ENCODE results near the gene PCCA.
"Not testable (repeated sequence)": the region's sequence is repeated elsewhere in the genome, so short reads cannot be mapped to it uniquely, and the experiment has no call there.

Gene PCCA

GRCh38 chr13:100141461-100141961 lies 52.6 kb downstream of the PCCA start:
- DNase-seq = not testable (repeated sequence)

DNA sequence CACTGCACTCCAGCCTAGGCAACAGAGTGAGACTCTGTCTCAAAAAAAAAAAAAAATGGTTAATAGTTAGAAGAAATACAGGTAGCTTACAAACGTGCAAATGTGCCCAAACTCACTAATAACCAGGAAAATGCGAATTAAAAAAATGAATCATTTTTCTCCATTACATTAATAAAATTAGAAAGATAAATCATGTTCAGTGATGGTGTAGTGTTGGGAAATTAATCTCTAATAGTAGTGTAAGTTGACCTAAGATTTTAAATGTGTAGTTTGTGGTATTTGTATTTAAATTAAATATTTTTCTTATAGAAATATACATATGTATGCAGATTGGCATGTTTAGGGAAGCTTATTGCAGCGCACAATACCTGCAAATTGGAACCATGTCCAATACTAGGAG lies 57.6 kb downstream of the PCCA start:
- no peak for DNase-seq

DNA sequence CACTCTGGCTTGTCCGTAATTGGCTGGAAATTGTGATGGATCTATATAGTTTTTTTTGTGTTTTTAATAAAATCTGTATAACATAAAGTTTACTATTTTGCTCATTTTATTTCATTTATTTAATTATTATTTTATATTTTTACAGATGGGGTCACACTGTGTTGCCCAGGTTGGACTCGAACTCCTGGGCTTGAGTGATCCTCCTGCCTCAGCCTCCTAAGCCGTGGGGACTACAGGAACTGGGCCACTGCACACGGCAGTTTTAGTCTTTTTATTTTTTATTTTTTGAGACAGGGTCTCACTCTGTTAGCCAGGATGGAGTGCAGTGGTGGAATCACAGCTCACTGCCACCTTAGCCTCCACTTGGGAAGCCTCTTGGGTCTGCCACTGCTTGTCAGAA lies 58.9 kb downstream of the PCCA start:
- no peak for DNase-seq

DNA sequence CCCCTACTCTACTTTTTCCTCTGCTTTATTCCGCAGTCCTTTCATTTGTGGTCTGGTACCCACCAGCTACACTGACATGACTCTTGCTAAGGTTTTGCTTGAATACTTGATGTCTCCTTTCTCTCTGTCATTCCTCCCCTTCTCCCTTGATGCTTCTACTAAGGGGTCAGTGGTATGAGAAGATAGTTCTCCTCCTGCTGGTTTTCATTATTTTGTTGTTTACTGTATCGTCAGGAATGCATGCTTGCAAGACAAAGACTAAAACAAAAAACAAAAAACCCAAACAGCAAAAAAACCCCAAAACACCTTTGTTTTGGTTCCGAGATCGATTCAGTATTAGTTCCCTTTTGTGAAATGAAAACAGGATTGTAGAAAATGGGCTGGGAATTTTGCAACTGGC lies 59.5 kb downstream of the PCCA start:
- DNase-seq = no peak

GRCh38 chr13:100149389-100149788 lies 60.5 kb downstream of the PCCA start:
- no peak for DNase-seq

DNA sequence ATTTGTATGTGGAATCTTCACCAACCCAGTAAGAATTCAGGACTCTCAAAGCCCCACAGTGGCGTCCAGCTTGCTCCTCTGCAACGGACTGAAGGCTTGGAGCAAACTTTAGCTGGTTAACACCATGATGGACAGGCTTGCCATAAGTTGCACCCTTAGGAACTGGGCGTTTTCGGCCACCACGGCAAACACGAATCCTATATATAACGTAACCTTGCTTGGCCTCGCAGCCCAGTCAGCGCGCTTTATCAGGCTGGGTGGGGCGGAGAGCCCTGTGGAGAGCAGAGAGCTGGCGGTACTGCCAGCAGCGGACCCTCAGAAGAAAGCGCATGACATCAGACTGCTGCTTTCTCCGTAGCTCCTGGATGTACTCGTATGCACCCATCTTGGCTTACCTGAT lies 61.8 kb downstream of the PCCA start:
- DNase-seq = not testable (repeated sequence)

DNA sequence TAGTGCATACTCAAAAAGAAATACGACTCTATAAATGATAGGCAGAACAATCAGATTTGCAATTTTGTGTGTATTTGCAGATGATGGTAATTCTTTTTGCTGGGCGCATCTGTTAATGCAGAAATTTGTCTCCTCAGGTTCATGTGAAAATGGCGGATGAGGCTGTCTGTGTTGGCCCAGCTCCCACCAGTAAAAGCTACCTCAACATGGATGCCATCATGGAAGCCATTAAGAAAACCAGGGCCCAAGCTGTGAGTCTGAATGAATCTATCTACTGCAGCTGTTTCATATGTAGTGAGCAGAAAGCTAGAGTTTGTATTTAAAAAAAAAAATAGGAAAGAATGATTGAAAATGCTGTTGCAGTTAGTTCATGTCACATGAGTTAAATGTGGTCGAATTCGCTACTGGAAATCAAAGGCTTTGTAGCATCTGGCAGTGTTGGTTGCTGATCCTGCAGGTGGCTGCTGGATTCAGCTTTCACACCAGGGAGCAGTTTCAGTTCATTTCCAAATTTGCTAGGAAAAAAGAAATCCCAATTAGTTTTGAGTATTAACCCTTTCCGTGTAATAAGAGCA lies 66.0 kb downstream of the PCCA start:
- DNase-seq = no peak

DNA sequence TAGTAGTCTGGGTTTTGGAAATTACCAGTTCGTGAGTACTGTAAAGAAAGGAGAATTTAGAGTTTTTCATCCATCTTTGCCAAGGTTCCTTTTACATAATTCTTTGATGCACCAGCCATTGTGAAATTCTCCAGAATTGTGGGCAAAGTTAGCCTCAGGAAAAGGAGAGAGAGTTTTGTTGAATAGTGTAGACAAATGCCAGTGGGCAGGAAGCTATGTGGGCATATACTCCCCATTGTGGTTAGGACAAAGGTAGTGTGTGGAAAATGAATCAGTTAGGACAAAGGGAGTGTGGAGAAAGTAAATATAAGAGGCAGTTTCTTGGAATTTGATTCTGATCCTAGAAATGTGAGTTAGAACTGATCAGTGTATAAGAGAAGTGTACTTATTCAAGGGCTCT lies 67.9 kb downstream of the PCCA start:
- no peak for DNase-seq

GRCh38 chr13:100158569-100158968 lies 69.7 kb downstream of the PCCA start:
- no peak for DNase-seq

DNA sequence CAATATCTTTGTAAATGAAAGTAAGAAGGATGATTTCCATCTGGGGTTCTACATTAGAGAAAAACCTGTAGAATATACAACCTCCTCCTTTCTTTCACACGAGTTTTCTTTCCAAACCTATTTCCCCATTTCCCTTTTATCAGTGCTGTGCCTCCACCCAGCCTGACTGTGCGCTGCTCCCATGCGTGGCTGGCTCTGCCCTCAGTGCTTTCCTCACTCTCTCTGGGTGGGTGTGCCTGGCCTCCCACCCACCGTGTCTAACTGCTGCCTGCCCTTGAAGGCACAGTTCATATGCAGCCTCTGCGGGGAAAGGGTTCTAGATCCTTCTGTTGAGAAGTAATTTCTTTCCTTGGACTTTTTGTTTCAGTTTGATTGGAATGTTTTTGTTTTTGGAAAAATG lies 70.7 kb downstream of the PCCA start:
- DNase-seq = no peak

DNA sequence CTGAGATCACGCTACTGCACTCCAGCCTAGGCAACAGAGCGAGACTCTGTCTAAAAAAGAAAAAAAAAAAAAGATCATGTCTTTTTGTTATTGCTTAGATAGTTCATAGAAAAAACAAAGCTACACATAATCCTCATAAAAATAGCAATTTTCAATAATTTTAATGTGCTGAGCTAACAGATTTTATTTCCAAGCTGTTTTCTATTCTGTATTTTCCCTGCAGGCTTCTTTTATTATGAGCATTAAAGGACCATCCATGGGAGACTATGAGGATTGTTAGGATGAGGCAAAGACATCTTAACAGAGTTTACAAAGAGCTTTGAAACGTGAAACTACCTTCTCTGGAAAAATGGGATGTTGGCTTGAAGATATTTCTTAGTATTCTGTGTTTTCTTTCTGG lies 71.6 kb downstream of the PCCA start:
- DNase-seq = no peak

- no peak for DNase-seq
These were observed 74.5 kb downstream of the PCCA start for GRCh38 chr13:100163375-100163774.

DNA sequence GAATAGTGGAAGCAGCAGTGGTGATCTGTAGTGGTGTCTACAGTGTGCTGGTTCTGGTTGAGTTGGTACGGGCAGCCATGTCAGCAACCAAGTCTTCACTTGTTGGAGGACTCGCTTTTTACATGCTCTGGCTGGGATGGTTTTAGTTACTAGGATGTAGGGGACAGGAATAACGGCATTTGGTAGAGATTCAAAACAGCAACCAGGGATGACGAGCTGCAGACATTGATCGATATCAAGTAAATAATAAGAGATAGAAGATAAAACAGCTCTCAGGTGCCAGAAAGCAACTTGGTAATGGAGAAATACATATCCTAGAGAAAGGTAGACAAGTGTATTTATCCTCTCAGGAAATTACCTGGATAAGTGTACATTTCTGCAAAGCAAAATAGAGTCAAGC lies 84.3 kb downstream of the PCCA start:
- no peak for DNase-seq

GRCh38 chr13:100174455-100174854 lies 85.6 kb downstream of the PCCA start:
- not testable (repeated sequence) for DNase-seq

DNA sequence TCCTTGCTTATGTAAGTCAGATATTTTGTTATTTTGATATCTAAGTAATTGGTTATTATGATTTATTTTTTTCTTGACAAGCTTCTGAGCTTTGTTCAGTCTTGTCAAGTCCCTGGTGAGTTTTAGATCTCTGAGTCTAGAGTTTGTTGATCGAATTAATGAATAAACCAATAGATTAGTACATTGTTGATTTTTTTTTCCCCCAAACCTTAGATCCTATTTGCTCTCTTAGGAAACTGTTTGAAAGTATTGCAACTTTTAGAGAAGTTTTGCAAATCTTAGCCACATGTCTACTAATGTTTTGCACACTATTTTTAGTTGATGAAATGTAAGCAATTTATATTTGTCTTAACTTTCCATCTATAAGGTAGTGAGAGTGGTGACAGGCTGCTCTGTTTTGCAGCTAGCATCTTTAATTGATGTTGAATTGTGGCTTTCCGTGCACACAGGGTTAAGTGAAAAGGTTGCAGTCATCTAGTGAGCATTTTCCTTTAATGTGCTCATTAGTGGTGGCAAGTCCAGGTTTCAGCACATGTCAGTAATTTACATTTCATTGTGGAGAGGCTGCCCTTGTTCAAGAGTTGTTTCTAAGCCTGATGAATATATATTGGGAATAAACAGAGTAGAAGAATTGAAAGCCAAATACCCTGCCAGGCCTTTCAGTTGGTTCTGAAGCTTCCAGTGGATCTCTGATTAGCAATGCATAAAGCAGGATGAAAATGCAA lies 86.3 kb downstream of the PCCA start:
- no peak for DNase-seq

DNA sequence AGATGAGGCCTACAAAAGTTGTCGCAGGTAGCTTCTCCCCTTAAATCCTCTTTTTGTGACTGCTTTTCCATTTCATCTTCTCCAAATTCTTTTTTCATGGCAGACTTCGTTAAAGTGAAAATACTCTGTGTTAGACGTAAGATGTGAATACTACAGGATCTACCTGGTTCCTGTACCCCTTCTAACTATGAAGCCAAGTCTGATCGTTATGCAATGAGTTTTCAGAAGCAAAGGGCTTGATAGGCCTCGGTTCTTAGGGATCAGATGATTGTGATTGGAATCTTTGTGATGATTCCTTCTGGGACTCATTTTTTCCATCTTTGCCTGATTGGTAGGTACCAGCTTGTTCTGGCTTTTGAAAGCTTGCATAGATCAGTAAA lies 86.9 kb downstream of the PCCA start:
- DNase-seq = no peak

- no peak for DNase-seq
These were observed 88.0 kb downstream of the PCCA start for GRCh38 chr13:100176801-100177400.

- DNase-seq = no peak
These were observed 89.4 kb downstream of the PCCA start for GRCh38 chr13:100178309-100178708.

GRCh38 chr13:100179276-100179675 lies 90.4 kb downstream of the PCCA start:
- DNase-seq = no peak

DNA sequence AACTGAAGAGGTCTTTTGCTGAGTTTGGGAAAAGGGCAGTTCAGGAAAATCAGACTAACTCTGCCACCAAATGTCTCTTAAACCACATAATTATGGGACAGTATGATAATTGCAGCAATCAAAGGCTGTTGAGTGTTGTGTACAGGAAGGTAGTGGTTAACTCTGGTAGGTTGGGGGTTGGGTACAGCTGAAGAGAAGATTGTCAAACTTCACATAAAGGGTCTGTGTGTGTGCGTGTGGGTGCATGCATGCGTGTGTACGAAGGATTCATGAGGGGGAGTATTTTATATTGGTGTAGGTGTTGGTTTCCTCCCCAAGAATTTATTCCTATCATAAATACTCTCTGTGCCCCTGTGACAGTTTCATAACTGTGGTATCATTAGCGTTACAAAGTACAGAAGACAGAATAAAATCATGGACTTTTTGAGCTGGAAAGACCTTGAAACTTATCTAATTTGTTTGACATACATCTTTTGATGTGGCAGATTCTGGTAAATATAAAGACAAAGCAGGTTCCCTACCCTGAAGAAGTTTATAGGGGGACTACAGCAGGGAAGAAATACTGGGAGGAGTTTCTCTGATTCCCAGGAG lies 94.1 kb downstream of the PCCA start:
- no peak for DNase-seq

DNA sequence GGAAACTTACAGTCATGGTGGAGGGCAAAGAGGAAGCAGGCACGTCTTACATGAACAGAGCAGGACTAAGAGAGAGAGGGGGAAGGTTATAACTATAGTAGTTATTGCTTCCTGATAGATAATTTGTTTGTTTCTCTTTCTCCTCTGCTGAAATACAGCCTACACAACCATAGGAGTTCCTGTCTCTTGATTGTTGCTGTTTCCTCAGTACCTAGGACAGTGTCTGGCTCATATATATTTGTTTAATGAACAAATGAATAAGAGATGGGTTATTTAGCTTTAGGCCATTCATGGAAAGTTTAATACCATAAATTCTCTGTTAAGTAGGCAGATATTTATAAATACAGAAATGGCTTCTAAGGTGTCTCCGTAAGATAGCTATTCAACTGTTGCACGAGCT lies 95.2 kb downstream of the PCCA start:
- no peak for DNase-seq

DNA sequence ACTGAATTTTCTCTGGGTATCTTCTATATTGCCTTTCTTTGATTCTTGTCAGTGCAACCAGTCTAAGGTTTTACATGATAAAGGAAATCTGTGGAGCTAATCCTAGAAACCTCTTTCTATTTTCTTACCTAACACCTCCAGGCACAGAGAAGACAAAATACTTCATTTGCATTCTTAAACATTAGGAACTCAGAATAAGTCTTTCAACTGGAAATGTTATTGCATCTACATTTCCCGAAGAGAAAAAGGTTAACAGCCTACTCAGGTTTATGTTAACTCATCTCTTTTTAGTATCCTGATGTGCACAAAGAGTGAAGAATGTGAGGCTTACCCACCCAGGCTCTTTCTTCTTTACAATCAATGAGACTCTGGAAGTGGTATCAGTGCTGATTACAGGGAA lies 106.7 kb downstream of the PCCA start:
- DNase-seq = no peak

DNA sequence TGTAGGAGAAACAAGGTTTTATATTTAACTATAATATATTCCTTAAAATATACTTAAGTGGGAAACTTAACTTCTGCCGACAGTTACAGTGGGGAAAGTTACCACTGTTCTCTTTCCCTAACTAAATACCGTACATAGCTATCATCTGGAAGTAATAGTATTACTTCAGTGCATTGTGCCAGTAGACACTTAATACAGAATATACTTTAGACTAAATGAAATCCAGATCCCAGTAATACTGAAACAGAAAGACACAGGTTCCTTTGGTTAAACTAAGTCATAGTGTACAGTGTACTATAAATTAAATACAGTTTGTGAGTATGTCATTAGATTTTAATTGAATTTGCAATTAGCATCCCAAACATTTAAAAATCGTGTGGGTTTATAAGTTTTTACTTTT lies 107.5 kb downstream of the PCCA start:
- DNase-seq = no peak

DNA sequence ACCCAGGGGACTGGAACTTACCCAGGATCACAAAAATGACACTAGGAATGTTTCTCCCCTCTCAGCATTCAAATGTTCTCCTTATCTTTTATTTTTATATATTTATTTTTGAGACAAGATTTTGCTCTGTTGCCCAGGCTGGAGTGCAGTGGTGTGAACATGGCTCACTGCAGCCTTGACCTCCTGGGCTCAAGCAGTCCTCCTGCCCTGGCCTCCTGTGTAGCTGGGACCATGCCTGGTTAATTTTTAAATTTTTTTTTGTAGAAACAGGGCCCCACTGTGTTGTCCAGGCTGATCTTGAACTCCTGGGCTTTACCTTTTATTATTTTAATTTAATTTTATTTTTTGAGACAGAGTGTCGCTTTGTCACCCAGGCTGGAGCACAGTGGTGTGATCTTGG lies 108.2 kb downstream of the PCCA start:
- no peak for DNase-seq
